B cell (primary cell): ENCODE measurements around the gene TAF8.

ENCODE experiments used
- CTCF ChIP-seq: fragments of 200-600 bp; IDR thresholded peaks from one replicate; pipeline ENCODE4 v1.8.0; 2022; ENCODE audit warnings: antibody characterized with exemption, mild to moderate bottlenecking
- EZH2 ChIP-seq: IDR thresholded peaks from 2 replicates; pipeline ENCODE4 v1.6.1; 2012; ENCODE audit warnings: borderline replicate concordance, low read depth, mild to moderate bottlenecking, moderate library complexity, low read length; ENCODE audit not compliant: insufficient read depth, poor library complexity, severe bottlenecking

GRCh38 chr6:42118162-42119001 is 68.1 kb downstream of the TAF8 start:
- TF ChIP-seq CTCF (no peak), EZH2 (no peak)
